H1 (cell line): ENCODE measurements around the gene ST6GALNAC2. TPM values are rescaled to one million over a fixed set of nuclear protein-coding genes. Genes with fewer than 3 reads are reported as not detected.
A peak's percentile ranks its signal among the peaks of the same experiment; 100 is the strongest.

Experiments used
- CTCF ChIA-PET: fragments of 300-600 bp; sonication (Branson Sonifier 250); formaldehyde crosslinking; loops from one replicate; lab custom pipeline; 2021; ENCODE audit not compliant: partially characterized antibody; lab: Charles Lee
- POLR2A ChIA-PET: fragments of 300-600 bp; sonication (Branson Sonifier 250); formaldehyde crosslinking; loops from one replicate; lab custom pipeline; 2021; ENCODE audit warnings: inconsistent platforms; ENCODE audit not compliant: partially characterized antibody; lab: Charles Lee
- DNase-seq, 2 experiments: peaks; one replicate each; pipeline versions ENCODE4 v3.0.0 to v3.0.0-alpha.2; 2010 to 2022; ENCODE audit warnings: low spot score in 2 of 2, low read depth in 1 of 2, mixed read lengths in 1 of 2
- FAIRE-seq: peaks from 2 replicates; lab custom pipeline; 2011; peaks lifted over from hg19 to GRCh38; lab: Jason Lieb, UNC
- H2AFZ ChIP-seq: 2 replicates; pipeline ENCODE4 v1.8.1; 2012; ENCODE audit warnings: low read length, inconsistent platforms
- H2AK5ac ChIP-seq: 2 replicates; pipeline ENCODE4 v1.6.1; 2013; ENCODE audit warnings: low read depth, low read length
- H2BK120ac ChIP-seq: replicated peaks from 2 replicates; pipeline ENCODE3; 2013; ENCODE audit warnings: low read depth, low read length, inconsistent platforms
- H2BK12ac ChIP-seq: 2 replicates; pipeline ENCODE4 v1.6.1; 2013; ENCODE audit warnings: low read depth, low read length
- H2BK15ac ChIP-seq: 2 replicates; pipeline ENCODE4 v1.6.1; 2013; ENCODE audit warnings: low read length
- H2BK20ac ChIP-seq: 2 replicates; pipeline ENCODE4 v1.6.1; 2013; ENCODE audit warnings: low read length
- H2BK5ac ChIP-seq: 2 replicates; pipeline ENCODE4 v1.6.1; 2013; ENCODE audit warnings: low read depth, low read length
- H3K14ac ChIP-seq: 2 replicates; pipeline ENCODE4 v1.6.1; 2013; ENCODE audit warnings: inconsistent platforms; ENCODE audit not compliant: insufficient read length
- H3K18ac ChIP-seq: 2 replicates; pipeline ENCODE4 v1.6.1; 2013; ENCODE audit warnings: low read length; ENCODE audit errors: extremely low read depth
- H3K23ac ChIP-seq: 2 replicates; pipeline ENCODE4 v1.6.1; 2013; ENCODE audit warnings: inconsistent platforms; ENCODE audit not compliant: insufficient read length
- H3K23me2 ChIP-seq: 2 replicates; pipeline ENCODE4 v1.6.1; 2013; ENCODE audit warnings: low read depth, low read length
- H3K27ac ChIP-seq: 2 replicates; pipeline ENCODE4 v1.6.1; 2011; ENCODE audit warnings: low read depth, low read length, inconsistent platforms
- H3K27me3 ChIP-seq, 4 experiments: replicated peaks in 1 of 4; 1 replicate in 1 of 4; 2 replicates in 3 of 4; pipeline versions ENCODE4 v1.6.1 to v1.8.1; 2011 to 2013; ENCODE audit warnings: low read length in 3 of 4, mild to moderate bottlenecking in 3 of 4, inconsistent platforms in 2 of 4, mixed read lengths in 2 of 4, moderate library complexity in 1 of 4; ENCODE audit not compliant: control insufficient read depth in 3 of 4, insufficient read depth in 3 of 4; ENCODE audit errors: extremely low read depth in 1 of 4
- H3K36me3 ChIP-seq, 4 experiments: 2 replicates each; pipeline versions ENCODE4 v1.6.1 to v1.8.1; 2011 to 2013; ENCODE audit warnings: mild to moderate bottlenecking in 4 of 4, low read length in 3 of 4, moderate library complexity in 2 of 4, control low read depth in 1 of 4, inconsistent platforms in 1 of 4; ENCODE audit not compliant: insufficient read depth in 4 of 4, control insufficient read depth in 2 of 4
- H3K4ac ChIP-seq: replicated peaks from 2 replicates; pipeline ENCODE3; 2013; ENCODE audit warnings: low read length, low read depth, mixed read lengths, inconsistent platforms; ENCODE audit not compliant: insufficient read length
- H3K4me1 ChIP-seq, 4 experiments: replicated peaks in 1 of 4; 1 replicate in 1 of 4; 2 replicates in 3 of 4; pipeline versions ENCODE4 v1.6.1 to v1.8.1; 2011 to 2013; ENCODE audit warnings: low read length in 3 of 4, inconsistent platforms in 2 of 4, mixed read lengths in 1 of 4; ENCODE audit not compliant: insufficient read depth in 4 of 4, control insufficient read depth in 3 of 4
- H3K4me2 ChIP-seq, 2 experiments: 2 replicates each; pipeline versions ENCODE4 v1.6.1 to v1.8.1; 2011 to 2013; ENCODE audit warnings: low read depth in 2 of 2, low read length in 2 of 2, control low read depth in 1 of 2, inconsistent platforms in 1 of 2, mild to moderate bottlenecking in 1 of 2; ENCODE audit not compliant: insufficient read depth in 1 of 2
- H3K4me3 ChIP-seq, 4 experiments: fragments of 200-600, 300-600 bp in 1 of 4; sonication (generic), shearing (Covaris generic), sonication (Bioruptor Twin) in 1 of 4; 2 replicates each; pipeline versions ENCODE4 v1.5.1 to v1.8.1; 2011 to 2016; ENCODE audit warnings: low read length in 4 of 4, low read depth in 3 of 4, control low read depth in 2 of 4, inconsistent platforms in 2 of 4, mild to moderate bottlenecking in 2 of 4, mixed read lengths in 1 of 4, moderate library complexity in 1 of 4; ENCODE audit not compliant: insufficient read depth in 2 of 4; ENCODE audit errors: extremely low read depth in 1 of 4
- H3K56ac ChIP-seq: replicated peaks from 2 replicates; pipeline ENCODE3; 2013; ENCODE audit warnings: low read depth, mild to moderate bottlenecking, mixed read lengths, low read length, inconsistent platforms; ENCODE audit not compliant: insufficient read length
- H3K79me1 ChIP-seq: 2 replicates; pipeline ENCODE4 v1.6.1; 2013; ENCODE audit warnings: low read depth, low read length, control low read depth
- H3K79me2 ChIP-seq, 2 experiments: 2 replicates each; pipeline versions ENCODE4 v1.6.1 to v1.8.1; 2012 to 2013; ENCODE audit warnings: low read length in 2 of 2, mild to moderate bottlenecking in 2 of 2, inconsistent platforms in 1 of 2; ENCODE audit not compliant: insufficient read depth in 2 of 2, control insufficient read depth in 1 of 2
- H3K9ac ChIP-seq, 4 experiments: replicated peaks in 1 of 4; 1 replicate in 1 of 4; 2 replicates in 3 of 4; pipeline versions ENCODE4 v1.6.1 to v1.8.1; 2011 to 2013; ENCODE audit warnings: low read depth in 3 of 4, low read length in 3 of 4, control low read depth in 2 of 4, mild to moderate bottlenecking in 2 of 4, moderate library complexity in 2 of 4, inconsistent platforms in 1 of 4; ENCODE audit errors: extremely low read depth in 1 of 4
- H3K9me3 ChIP-seq, 2 experiments: 2 replicates each; pipeline versions ENCODE4 v1.6.1 to v1.8.1; 2012 to 2013; ENCODE audit warnings: mild to moderate bottlenecking in 2 of 2, moderate library complexity in 2 of 2, control low read depth in 1 of 2, inconsistent platforms in 1 of 2, low read depth in 1 of 2, low read length in 1 of 2, mixed read lengths in 1 of 2; ENCODE audit not compliant: insufficient read depth in 2 of 2
- H4K20me1 ChIP-seq, 2 experiments: replicated peaks in 1 of 2; 2 replicates each; pipeline versions ENCODE3 to v1.8.1; 2011 to 2013; ENCODE audit warnings: inconsistent platforms in 2 of 2, low read length in 2 of 2, mild to moderate bottlenecking in 1 of 2; ENCODE audit not compliant: insufficient read depth in 2 of 2, control insufficient read depth in 1 of 2
- H4K5ac ChIP-seq: 2 replicates; pipeline ENCODE4 v1.6.1; 2013; ENCODE audit warnings: low read length, low read depth, mixed read lengths, inconsistent platforms; ENCODE audit not compliant: insufficient read length
- H4K8ac ChIP-seq: 2 replicates; pipeline ENCODE4 v1.8.0; 2013; ENCODE audit warnings: mild to moderate bottlenecking, moderate library complexity, low read length, inconsistent platforms; ENCODE audit not compliant: insufficient read depth; ENCODE audit errors: extremely low read depth
- H4K91ac ChIP-seq: replicated peaks from 2 replicates; pipeline ENCODE3; 2013; ENCODE audit warnings: low read length, mixed read lengths, inconsistent platforms; ENCODE audit not compliant: insufficient read length
- BACH1 ChIP-seq: IDR thresholded peaks from 2 replicates; pipeline ENCODE4 v1.6.1; 2012; ENCODE audit warnings: low read length, improper control_type of control experiment
- CEBPB ChIP-seq: IDR thresholded peaks from 2 replicates; pipeline ENCODE4 v1.6.1; 2012; ENCODE audit warnings: low read depth, low read length
- EZH2 ChIP-seq: fragments of 200-600 bp; sonication (generic); IDR thresholded peaks from 2 replicates; pipeline ENCODE4 v1.7.1; 2012; ENCODE audit warnings: low read depth, mild to moderate bottlenecking, moderate library complexity, low read length, inconsistent platforms; ENCODE audit not compliant: severe bottlenecking
- FOSL1 ChIP-seq: IDR thresholded peaks from 2 replicates; pipeline ENCODE4 v1.6.1; 2011; ENCODE audit warnings: mild to moderate bottlenecking, low read depth, low read length, moderate library complexity; ENCODE audit not compliant: insufficient read depth
- JUN ChIP-seq: IDR thresholded peaks from 2 replicates; pipeline ENCODE4 v1.6.1; 2011; ENCODE audit warnings: low read depth, mild to moderate bottlenecking, improper control_type of control experiment, low read length
- PHF8 ChIP-seq: fragments of 200-600 bp; sonication (generic); conservative IDR thresholded peaks from 2 replicates; pipeline ENCODE4 v1.7.1; 2012; ENCODE audit warnings: low read depth, mild to moderate bottlenecking, inconsistent platforms, low read length, moderate library complexity
- RFX5 ChIP-seq: IDR thresholded peaks from 2 replicates; pipeline ENCODE4 v1.6.1; 2011; ENCODE audit warnings: low read depth, low read length, improper control_type of control experiment, borderline replicate concordance
- RXRA ChIP-seq: IDR thresholded peaks from 2 replicates; pipeline ENCODE4 v1.6.1; 2011; ENCODE audit warnings: low read depth, mild to moderate bottlenecking, low read length, moderate library complexity; ENCODE audit not compliant: insufficient read depth
- SP1 ChIP-seq: IDR thresholded peaks from 2 replicates; pipeline ENCODE4 v1.6.1; 2011; ENCODE audit warnings: low read depth, low read length
- SP4 ChIP-seq: IDR thresholded peaks from 2 replicates; pipeline ENCODE4 v1.6.1; 2012; ENCODE audit warnings: low read length, inconsistent platforms
- ZNF274 ChIP-seq: IDR thresholded peaks from 2 replicates; pipeline ENCODE4 v1.7.0; 2012; ENCODE audit warnings: low read length, borderline replicate concordance; ENCODE audit errors: extremely low read depth
- WGBS, 2 experiments: shearing (Covaris generic) in 1 of 2; methylation state at CpG; one replicate each; pipeline versions ENCODE4 v1.1.6 to v1.1.7; 2013 to 2015; ENCODE audit warnings: low lambda C conversion rate in 2 of 2, mixed read lengths in 2 of 2, inconsistent platforms in 1 of 2, low coverage in 1 of 2, missing lambda C conversion rate in 1 of 2; ENCODE audit not compliant: insufficient replicate concordance in 2 of 2, insufficient coverage in 1 of 2, insufficient read length in 1 of 2; ENCODE audit errors: extremely low coverage in 1 of 2, missing lambda C conversion rate in 1 of 2; 5-methylcytosine and 5-hydroxymethylcytosine counted together
- polyA plus RNA-seq, 7 experiments: library from polyadenylated mRNA; depleted of rRNA in 3 of 7; stranded (reverse) in 5 of 7; unstranded in 2 of 7; fragments of >200 nt in 5 of 7; fragments of 200-250 nt in 2 of 7; gene quantifications; 1 replicate in 5 of 7; 2 replicates in 1 of 7; 4 replicates in 1 of 7; pipeline versions ENCODE4 v1.2.1 to v1.2.3, GENCODE V29; 2011 to 2013; ENCODE audit warnings: missing spikeins in 2 of 7, mixed read lengths in 2 of 7
- total RNA-seq: library from RNA; stranded (reverse); fragmentation: NEBNext Ultra II Directional; extraction: Animal tissue kit (Norgen Biotek cat#: 25700); gene quantifications from 2 replicates; pipeline ENCODE4 v1.2.1, GENCODE V29; 2021

Gene ST6GALNAC2
- total and polyA plus RNA-seq, 2 of the 8 experiments (the other 6 are each of a cell fraction or from before 2014, with no cell fraction given): 0.09 TPM; not detected in 1

DNA sequence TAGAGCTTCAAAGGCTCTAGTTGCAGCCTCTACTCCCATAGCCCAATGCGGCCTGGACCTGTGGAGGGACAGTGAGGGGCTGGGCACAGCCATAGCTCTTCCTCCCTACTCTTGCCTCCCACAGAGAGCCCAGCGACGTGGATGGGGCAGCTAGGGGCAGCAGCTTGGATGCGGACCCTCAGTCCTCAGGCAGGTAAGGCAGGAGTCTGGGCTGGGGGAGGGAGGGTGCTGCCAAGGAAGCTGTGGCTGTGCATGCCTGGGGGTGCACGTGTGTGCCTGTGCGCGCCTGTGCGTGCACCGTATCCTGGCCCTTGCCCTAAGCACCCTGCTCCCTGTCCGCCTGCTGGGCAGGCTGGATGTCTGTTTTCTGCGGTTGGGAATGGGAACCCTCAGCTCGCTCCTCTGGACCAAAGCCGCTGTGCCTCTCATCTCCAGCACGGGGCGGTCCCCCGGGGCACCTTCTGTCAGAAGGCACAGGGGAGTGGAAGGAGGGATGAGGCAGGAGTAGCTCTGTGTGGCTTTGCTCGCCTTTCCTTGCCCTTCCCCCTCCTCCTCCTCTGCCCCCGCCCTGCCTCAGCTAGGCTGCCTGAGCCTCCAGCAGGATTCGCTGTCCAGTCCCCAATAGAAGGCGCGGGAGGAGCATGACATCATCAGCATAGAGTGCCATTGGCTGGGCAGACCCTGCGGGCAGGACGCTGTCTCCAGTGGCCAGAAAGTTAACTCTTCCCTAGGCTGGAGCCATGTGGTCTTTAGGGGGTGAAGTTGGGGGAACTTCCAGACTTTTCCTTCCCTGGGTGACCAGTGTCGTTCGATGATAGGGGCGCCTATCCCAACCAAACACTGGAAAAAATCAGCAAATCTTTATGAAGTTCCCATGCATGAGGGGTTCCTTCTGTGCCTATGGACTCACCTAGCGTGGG lies 45.0 kb downstream of the ST6GALNAC2 start:
- no peak overlapping the region for H3K14ac ChIP-seq
- H4K20me1 ChIP-seq: no peaks in the 10 kb centered on the region
- 9% methylated on average over 25 of the region's 27 CpGs; no CpG with 5 or more reads in 1 of the 2 experiments for WGBS, 2 experiments
- no peak overlapping the region for H3K56ac ChIP-seq
- H3K4me1 ChIP-seq: peaks cover 0 to 27% (median 16%) of the 10 kb centered on the region in 4 experiments; a peak in 6 of 7 replicates
- peak overlapping the region; percentile 89; the same call in 1 of the 2 replicates for H2BK12ac ChIP-seq
- H3K27ac ChIP-seq: no peak overlapping the region
- no peak overlapping the region; the same call in 1 of the 2 replicates for H2AK5ac ChIP-seq
- H3K4ac ChIP-seq: peak overlapping the region; percentile 65
- peak overlapping the region; percentile 61; the same call in 1 of the 2 replicates for H2BK15ac ChIP-seq
- peak overlapping the region; percentile 64; the same call in 1 of the 2 replicates for H2BK20ac ChIP-seq
- H3K4me3 ChIP-seq: peak overlapping the region; percentile 12 to 50 (median 32); a peak in 7 of 8 replicates
- ChIA-PET POLR2A (interaction anchor here (0.7 to 4.0 kb wide), 10 partner anchors 8 to 131 kb away, joined by 3 to 38 read pairs (median 4); partner anchors contain the start of gene RHBDF2), CTCF (interaction anchor here (0.7 to 15.6 kb wide), 16 partner anchors 11 to 153 kb away, joined by 3 to 260 read pairs (median 5); no protein-coding TSS in a partner anchor)
- H3K36me3 ChIP-seq: no peaks in the 10 kb centered on the region
- H3K23ac ChIP-seq: no peak overlapping the region
- no peaks in the 10 kb centered on the region for H3K79me1 ChIP-seq
- peak overlapping the region; percentile 47 for H4K5ac ChIP-seq
- peak overlapping the region; percentile 74; the same call in 1 of the 2 replicates for H2BK5ac ChIP-seq
- peak overlapping the region; percentile 65 for H2AFZ ChIP-seq
- no peak overlapping the region; the same call in 1 of the 2 replicates for H4K8ac ChIP-seq
- peak overlapping the region; percentile 44 for H2BK120ac ChIP-seq
- FAIRE-seq: peak; percentile 95
- peak overlapping the region; percentile 68 to 83 for H3K4me2 ChIP-seq
- peak overlapping the region; percentile 45 for H4K91ac ChIP-seq
- peak; percentile 88 to 92 for DNase-seq
- no peaks in the 10 kb centered on the region for H3K9me3 ChIP-seq
- peaks cover 8 to 42% (median 35%) of the 10 kb centered on the region in 4 experiments for H3K27me3 ChIP-seq
- H3K9ac ChIP-seq: peak overlapping the region in 1 of 4 experiments; percentile 38; a peak in 2 of 7 replicates
- H3K23me2 ChIP-seq: peaks cover 11% of the 10 kb centered on the region
- H3K79me2 ChIP-seq: no peaks in the 10 kb centered on the region
- peak overlapping the region; percentile 11 for H3K18ac ChIP-seq
- TF ChIP-seq RXRA (no peak), JUN (peak; percentile 59; the same call in 1 of the 2 replicates), EZH2 (no peak), SP4 (no peak), PHF8 (no peak), RFX5 (0 out of 2 replicates have a peak, but pooled peaks have one; percentile 27), BACH1 (no peak), SP1 (peak; percentile 38; the same call in 1 of the 2 replicates), ZNF274 (no peak), FOSL1 (no peak), CEBPB (no peak)
